RCC 7860 (cell line): Measurements from ENCODE around the gene IGFLR1.
"Not testable (repeated sequence)": the region's sequence is repeated elsewhere in the genome, so short reads cannot be mapped to it uniquely, and the experiment has no call there.

Experiments
- DNase-seq: peaks from one replicate; pipeline ENCODE4 v3.0.0-alpha.2; 2015; ENCODE audit warnings: low spot score
- FAIRE-seq: peaks from 2 replicates; lab custom pipeline; 2012; peaks lifted over from hg19 to GRCh38; lab: Jason Lieb, UNC

Gene IGFLR1

DNA sequence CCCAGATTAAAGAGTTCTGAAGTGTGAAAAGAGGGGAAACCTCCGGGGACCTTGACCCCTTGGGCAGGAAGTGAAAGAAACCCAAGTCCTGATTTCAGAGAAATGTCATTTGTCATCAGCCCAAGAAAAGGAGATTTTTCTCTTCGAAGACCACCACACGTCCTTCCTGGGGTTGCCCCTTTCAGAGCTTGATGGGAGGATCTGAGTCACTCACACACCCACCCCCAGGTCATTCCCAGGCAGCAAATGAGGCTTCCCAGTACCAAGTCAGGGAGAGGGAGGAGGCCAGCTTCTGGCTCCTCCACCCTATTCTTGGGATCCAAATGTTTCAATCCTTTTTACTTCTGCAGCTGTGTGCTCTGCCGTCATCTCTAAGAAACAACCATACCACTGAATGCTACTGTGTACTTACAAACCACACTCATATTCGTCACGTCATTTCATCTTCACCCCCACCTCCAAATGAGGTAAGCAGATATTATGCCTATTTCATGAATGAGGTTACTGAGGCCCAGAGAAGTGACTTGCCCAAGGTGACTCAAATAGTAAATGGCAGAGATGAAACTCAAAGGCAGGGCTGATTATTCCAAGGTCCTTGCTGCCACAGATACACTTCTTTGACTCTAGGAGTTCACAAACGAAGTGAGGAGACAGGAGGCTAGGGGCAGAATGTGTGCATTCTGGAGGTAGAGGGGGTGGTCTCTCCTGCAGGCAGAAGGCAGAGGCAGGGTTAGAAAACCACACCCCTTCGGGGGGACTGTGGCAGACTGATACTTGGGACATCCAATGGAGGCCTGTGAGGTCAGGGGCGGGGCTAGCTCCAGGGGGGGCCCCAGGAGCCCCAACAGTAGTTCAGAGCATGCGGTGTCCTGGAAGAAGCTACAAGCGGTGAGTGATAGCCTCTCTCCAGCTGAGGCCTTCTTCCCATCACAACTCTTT is 29.4 kb downstream of the IGFLR1 start:
- no peak for DNase-seq
- no peak for FAIRE-seq

GRCh38 chr19:35710784-35711723 is 31.2 kb downstream of the IGFLR1 start:
- no peak for DNase-seq
- no peak for FAIRE-seq

GRCh38 chr19:35708391-35708790 is 33.9 kb downstream of the IGFLR1 start:
- no peak for DNase-seq
- no peak for FAIRE-seq

- DNase-seq: no peak
Measured at GRCh38 chr19:35704218-35704617, 38.0 kb downstream of the IGFLR1 start, which contains the start of gene ZBTB32. Gene ZBTB32 (plus strand): TSS chr19:35704558. CDS start chr19:35714627, 10,069 bp downstream.

DNA sequence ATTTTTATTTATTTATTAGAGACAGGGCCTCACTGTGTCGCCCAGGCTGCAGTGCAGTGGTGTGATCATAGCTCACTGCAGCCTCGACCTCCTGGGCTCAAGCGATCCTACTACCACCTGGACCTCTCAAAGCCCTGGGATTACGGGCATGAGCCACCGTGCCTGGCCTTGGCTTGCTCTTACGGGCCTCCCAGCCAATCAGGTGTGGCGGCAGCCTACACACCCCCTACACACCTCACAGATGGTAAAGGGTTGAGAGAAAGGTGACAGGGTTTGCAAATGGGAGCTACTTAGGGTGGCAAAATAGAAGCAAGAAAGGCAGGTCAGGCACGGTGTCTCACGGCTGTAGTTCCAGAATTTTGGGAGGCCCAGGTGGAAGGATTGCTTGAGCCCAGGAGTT is 38.9 kb downstream of the IGFLR1 start:
- DNase-seq (no peak), FAIRE-seq (no peak)

More at GRCh38 chr19:35704218-35704617, 38.0 kb downstream of the IGFLR1 start, which contains the start of gene ZBTB32:
- FAIRE-seq: no peak

DNA sequence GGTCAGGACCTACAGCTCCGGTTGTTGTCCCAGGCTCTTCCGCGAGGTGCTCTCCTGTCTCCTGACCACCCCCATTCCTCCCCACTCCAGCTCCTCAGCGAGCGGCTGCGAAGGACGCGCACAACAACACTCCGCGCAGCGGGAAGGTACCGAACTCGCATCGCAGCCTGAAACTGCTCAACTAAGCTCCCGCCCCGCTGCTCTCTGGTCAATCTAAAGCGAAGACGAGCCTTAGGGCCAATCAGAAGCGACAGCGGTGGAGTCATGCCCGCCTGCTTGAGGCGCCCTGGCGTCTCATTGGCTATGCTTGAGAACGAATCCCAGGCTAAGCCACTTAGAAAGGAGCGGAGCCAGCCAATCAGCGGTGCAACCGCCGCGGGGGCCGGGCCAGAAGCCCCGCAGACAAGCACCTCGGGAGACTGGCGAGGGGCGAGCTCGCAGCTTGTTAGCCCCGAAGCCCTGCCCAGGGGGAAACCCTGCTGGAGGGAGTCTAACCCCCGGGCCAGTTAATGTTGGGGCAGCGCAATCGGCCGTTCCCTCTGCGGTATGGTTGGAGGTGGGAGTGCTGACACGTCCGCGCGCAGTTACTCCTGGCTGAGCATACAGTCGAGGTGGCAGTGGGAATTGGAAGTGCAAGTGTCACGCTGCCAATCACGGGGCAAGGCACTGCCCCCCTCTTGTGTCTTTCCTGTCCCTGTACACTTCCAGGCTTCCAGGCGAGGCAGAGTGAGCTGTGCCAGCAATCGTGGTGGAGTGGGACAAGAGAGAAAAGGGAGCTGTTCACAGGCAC is 39.8 kb downstream of the IGFLR1 start:
- FAIRE-seq (peak; percentile 81), DNase-seq (peak; percentile 90)

GRCh38 chr19:35696835-35697234 is 45.4 kb downstream of the IGFLR1 start:
- no peak for FAIRE-seq
- DNase-seq: no peak

- DNase-seq: no peak
- FAIRE-seq: no peak
Measured at GRCh38 chr19:35695895-35696422, 46.3 kb downstream of the IGFLR1 start.

DNA sequence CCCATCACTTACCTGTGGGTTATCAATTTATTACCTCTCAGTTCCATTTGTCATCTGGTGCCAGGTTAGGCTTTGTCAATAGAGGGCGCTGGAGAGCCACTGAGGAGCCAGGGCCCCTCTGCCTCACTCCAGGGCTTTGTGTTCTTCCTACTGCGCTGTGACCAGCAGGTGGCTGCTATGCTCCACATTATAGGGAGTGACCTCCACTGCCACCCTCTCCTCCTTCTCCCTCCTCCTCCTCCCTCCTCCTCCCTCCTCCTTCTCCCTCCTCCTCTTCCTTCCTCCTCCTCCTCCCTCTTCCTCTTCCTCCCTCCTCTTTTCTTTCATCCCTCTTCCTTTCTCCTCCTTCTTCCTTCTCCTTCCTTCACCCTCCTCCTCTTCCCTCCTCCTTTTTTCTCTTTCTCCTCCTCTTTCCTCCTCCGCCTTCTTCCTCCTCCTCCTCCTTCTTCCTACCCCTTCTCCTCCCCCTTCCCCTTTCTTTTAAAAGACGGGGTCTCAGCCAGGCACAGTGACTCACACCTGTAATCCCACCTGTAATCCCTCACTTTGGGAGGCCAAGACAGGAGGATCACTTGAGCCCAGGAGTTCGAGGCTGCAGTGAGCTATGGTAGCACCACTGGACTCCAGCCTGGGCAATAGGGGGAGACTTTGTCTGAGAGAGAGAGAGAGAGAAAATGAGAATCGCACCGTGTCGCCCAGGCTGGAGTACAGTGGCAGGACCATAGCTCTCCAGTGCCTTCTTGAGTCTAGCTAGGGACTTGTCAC is 48.2 kb downstream of the IGFLR1 start:
- DNase-seq: peak; percentile 77
- FAIRE-seq: peak; percentile 44

DNA sequence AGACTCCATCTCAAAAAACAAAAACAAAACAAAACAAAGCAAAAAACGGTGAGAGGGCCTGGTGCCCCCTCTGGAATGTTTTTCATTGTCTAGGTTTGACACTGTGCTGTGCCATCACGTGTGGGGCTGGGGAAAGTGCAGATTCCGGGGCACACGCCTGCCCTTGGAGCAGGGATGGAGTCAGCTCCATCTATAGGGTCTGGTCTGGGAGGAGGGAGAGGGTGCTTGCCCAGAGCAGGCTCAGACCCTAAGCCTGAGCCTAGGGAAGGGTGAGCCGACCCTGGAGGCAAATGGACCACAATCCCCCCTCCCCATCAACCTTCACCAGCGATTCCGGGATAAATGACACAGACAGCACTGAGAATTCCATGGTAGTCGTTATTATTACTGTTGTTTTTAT is 48.8 kb downstream of the IGFLR1 start:
- FAIRE-seq (no peak), DNase-seq (no peak)

- no peak for DNase-seq
- no peak for FAIRE-seq
Measured at GRCh38 chr19:35692010-35692409, 50.2 kb downstream of the IGFLR1 start.

DNA sequence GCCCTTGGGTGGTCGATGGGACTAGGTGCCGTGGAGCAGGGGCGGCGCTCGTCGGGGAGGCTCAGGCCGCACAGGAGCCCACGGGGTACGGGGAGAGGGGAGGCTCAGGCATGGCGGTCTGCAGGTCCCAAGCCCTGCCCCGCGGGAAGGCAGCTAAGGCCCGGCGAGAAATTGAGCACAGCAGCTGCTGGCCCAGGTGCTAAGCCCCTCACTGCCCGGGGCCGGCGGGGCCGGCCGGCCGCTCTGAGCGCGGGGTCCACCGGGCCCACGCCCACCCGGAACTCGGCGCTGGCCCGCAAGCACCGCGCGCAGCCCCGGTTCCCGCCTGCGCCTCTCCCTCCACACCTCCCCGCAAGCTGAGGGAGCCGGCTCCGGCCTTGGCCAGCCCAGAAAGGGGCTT is 51.1 kb downstream of the IGFLR1 start:
- not testable (repeated sequence) for FAIRE-seq, DNase-seq

DNA sequence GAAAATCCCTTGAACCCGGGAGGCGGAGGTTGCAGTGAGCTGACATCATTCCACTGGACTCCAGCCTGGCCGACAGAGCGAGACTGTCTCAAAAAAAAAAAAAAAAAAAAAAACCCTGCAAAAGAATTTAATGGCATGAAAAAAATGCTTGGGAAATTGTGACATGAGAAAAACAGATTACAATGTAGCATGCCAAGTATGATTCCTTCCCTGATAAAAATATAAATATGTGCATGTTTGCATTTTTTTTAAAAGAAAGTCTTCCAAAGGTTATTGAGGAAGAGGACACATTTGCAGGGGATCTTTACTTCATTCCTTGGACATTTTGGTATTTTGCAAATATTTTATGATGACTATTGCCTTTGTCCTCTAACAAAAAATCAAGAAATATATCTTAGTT is 52.4 kb downstream of the IGFLR1 start:
- no peak for FAIRE-seq

More for the DNA sequence above, 52.4 kb downstream of the IGFLR1 start:
- no peak for DNase-seq
